H54 (cell line): ENCODE data around the gene ADGRV1.

Source experiments
- DNase-seq: peaks from one replicate; pipeline ENCODE4 v3.0.0; 2011; ENCODE audit warnings: low spot score, mixed read lengths; ENCODE audit not compliant: insufficient read length
- FAIRE-seq: peaks from 3 replicates; lab custom pipeline; 2011; peaks lifted over from hg19 to GRCh38; lab: Jason Lieb, UNC
- POLR2A ChIP-seq: IDR thresholded peaks from 2 replicates; pipeline ENCODE4 v1.6.1; 2011; ENCODE audit warnings: low read depth, mild to moderate bottlenecking, low read length

ADGRV1 gene, protein sequence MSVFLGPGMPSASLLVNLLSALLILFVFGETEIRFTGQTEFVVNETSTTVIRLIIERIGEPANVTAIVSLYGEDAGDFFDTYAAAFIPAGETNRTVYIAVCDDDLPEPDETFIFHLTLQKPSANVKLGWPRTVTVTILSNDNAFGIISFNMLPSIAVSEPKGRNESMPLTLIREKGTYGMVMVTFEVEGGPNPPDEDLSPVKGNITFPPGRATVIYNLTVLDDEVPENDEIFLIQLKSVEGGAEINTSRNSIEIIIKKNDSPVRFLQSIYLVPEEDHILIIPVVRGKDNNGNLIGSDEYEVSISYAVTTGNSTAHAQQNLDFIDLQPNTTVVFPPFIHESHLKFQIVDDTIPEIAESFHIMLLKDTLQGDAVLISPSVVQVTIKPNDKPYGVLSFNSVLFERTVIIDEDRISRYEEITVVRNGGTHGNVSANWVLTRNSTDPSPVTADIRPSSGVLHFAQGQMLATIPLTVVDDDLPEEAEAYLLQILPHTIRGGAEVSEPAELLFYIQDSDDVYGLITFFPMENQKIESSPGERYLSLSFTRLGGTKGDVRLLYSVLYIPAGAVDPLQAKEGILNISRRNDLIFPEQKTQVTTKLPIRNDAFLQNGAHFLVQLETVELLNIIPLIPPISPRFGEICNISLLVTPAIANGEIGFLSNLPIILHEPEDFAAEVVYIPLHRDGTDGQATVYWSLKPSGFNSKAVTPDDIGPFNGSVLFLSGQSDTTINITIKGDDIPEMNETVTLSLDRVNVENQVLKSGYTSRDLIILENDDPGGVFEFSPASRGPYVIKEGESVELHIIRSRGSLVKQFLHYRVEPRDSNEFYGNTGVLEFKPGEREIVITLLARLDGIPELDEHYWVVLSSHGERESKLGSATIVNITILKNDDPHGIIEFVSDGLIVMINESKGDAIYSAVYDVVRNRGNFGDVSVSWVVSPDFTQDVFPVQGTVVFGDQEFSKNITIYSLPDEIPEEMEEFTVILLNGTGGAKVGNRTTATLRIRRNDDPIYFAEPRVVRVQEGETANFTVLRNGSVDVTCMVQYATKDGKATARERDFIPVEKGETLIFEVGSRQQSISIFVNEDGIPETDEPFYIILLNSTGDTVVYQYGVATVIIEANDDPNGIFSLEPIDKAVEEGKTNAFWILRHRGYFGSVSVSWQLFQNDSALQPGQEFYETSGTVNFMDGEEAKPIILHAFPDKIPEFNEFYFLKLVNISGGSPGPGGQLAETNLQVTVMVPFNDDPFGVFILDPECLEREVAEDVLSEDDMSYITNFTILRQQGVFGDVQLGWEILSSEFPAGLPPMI (N-terminal part only)

DNA sequence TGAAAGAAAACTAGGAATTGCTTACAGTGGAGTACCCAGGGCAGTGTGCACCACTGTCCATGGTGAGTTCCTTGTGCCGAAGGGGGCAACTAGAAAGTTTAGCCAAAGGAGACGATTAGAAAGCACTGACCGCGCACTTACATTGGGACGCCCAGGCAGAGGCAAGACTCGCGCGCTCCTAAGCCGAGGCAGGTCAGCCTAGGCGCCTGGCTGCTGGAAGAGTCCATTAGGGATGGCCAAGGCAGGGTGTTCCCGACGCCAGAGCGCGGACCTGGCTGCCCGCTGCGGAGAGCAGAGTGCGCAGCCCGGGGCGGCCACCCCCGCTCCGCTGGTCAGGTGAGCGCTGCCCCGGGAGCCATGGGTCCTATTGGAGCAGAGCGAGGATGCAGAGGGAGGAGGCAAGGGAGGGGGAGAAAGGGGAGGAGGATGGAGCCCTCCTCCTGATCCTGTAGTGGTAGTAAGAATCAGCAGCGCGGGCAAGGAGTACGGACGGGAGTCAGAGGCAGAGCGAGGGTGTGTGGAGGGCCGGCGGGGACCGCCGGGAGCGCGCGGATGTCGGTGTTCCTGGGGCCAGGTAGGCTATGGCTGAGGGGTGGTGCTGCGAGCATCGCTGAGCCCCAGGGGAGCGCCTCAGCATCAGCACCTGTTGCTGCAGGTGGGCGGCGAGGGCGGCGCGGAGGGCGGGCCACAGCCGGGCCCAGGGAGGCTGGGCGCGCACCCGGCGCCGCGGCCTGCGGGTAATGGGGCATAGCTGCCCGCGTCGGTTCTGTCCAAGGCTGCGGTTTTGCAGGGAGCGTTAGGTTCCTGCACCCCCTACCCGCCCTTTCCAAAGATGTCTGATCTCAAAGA lies at the start of gene ADGRV1:
Gene ADGRV1 (plus strand): TSS at position 454 of the 849 bp plus-strand sequence. CDS start 99 bp downstream, at position 553.
- no peak for TF ChIP-seq POLR2A
- no peak for DNase-seq
- no peak for FAIRE-seq

DNA sequence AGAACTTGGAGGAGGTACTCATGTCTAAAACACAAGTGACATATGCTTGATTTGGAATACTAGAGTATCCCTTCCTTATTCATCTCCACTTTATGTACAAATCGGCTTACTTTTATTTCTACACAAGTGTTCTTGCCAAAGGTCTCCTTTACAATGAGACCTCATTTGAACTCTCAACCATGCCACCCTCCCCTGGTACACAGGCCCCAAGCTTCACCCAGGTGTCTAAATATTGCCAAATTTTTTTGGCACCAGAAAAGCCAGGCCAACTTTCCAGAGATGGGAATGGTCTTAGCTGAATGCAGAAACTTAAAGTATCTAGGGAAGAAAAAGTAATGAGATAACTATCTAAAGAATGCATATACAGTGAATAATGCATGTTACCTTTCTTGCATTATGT lies 48.2 kb upstream of the ADGRV1 start:
- DNase-seq: no peak
- FAIRE-seq: no peak
- no peak for TF ChIP-seq POLR2A

DNA sequence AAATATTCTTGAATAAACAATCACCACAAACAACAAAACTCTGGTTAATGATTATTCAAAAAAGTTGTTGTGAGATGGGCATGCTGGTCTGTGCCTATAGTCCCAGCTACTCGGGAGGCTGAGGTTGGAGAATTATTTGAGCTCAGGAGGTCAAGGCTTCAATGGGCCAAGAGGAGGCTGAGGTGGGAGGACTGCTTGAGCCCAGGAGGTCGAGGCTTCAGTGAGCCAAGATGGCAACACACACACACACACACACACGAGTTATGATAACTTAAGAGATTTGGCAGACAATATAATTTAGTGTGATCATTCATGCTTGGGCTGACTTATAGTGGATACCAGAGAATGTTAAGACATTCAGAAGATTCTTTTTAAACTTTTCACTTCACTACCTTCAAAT lies 44.1 kb upstream of the ADGRV1 start:
- FAIRE-seq: no peak
- no peak for TF ChIP-seq POLR2A
- no peak for DNase-seq

DNA sequence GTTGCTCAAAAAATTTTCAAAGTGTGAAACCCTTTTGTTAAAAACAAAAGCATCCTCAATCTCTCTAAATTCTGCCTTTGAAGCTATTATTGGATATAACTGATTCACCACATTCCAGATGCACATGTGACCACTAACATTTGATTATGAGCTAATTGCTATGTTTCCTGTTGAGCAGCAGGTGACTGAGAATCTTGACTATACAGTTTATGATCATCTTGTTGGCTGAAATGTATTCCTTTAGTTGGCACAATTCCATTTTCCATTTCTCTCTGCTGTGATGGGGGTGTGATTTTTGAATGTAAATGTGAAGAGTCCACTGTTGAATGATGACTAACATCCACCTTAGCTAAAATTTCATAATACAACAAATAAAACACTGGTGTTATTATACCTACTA lies 39.9 kb upstream of the ADGRV1 start:
- FAIRE-seq (peak; percentile 6), DNase-seq (no peak)
- no peak for TF ChIP-seq POLR2A

DNA sequence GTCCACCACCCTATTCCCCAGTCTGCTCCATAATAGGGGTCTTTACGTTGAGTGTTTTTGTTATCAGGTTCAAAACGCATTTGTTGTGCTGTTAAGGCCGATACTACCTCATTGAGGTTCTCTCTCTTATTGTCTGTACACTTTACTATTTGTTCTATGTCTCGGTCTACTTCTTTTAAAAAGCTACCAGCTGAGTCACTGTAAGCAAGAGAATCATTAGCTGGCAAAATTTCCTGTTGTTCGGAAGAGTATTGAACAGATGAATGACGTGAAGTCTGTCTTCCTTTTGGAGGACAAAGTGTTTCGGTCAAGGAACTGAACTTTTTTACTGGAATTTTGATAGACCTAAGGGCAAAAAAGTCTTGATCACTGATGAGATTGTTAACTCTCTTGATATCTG lies 39.5 kb upstream of the ADGRV1 start:
- FAIRE-seq (no peak), DNase-seq (no peak)
- no peak for TF ChIP-seq POLR2A

DNA sequence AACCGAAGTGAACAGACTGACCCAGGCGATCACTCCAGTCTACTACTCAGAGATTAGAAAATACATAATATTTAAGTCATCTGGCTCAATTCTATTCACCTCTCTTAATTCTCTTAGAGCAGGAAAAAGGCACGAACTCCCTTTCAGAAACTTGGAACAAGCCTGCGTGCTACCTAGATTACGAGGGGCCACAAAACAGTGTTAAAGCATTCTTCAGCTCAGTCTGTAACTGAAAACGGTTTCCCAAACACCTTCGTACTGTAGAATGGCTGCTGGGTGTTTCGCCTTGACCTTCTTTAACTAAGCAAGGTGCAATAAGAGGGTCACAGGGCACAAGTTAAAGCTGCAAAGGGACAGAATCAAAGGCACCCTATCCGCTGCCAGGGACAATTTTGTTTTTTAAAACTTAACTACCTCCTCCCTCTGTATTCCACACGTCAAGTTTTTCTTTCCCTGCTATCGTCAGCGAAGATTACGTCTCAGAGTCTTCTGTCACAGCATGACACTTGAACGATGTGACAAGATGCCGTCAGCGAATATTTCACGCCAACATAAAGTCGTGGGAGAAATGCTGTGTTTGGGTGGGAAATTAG lies 29.9 kb upstream of the ADGRV1 start:
- DNase-seq (no peak), FAIRE-seq (no peak)

DNA sequence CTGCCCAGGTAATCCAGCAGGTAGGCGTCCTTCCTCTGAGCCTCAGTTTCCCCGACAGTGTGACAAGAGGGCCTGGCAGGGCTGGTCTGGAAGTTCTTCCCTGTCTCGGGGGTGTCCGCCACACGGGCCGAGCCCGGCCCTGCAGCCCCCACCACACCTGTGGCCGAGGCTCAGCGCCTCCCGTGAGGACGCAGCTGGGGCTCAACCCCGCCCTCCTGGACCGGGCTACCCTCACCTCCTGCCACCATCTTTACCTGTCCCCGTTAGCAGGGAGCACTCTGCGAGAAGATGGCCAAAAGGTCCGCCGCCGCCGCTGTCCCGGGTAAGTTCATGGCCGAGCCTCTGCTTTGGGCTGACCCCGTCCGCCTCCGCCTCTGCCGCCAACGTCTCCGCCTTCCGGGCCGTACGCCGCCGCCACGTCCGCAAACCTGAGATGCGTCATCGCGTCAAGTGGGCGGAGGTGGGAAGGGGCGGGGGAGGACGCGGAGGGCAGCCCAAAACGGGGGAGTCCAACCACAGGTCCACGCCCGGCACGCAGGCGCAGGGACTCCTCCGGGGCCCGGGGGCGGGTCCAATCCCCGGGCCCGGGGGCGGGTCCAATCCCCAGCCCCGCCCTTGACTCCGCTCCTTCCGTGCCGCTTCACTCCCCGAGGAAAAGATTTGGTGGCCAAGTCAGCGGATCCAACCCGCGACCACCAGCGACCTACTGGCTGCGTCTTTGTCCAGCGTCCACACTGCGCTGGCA lies 29.2 kb upstream of the ADGRV1 start, which contains the start of gene LYSMD3:
Gene LYSMD3 (minus strand): TSS at position 391 of the 745 bp plus-strand sequence. CDS start 4,295 bp downstream, outside the sequence.
- TF ChIP-seq POLR2A: peak; percentile 93
- peak; percentile 79 for DNase-seq
- peak; percentile 57 for FAIRE-seq

More for the DNA sequence above, 29.9 kb upstream of the ADGRV1 start:
- no peak for TF ChIP-seq POLR2A

DNA sequence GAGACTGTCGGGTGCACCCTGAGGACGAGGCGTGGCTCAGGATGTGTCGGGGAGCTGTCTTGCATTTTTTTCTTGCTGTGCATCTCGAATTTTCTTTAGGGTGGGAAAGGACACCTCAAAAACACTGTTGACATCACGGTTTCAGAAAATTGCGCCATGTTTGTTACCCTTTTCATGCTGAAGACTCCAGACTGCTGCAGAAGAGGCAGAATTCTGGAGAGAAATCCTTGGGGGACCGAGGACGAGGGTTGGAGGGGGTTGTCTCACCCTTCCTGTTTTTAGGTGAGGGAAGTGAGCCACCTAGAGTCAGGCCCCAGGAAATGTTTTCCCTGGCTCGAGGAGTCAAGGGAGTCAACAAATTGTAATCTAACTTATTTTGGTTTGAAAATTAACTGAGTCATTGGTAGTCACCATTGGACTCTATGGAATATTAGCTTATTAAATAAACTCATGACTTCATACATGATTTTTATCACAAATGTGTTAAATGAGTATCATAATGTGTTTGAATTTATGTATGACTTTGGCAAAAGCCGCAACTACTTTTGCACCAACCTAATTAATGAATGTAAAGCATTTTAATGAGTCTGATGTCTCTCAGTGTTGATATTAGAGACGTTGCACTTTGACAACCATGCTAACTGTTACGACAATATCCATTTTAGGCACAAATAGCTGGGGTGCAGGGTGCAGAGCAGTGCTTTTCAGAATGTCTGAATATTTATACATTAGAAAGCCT lies 28.5 kb upstream of the ADGRV1 start:
- no peak for TF ChIP-seq POLR2A
- FAIRE-seq: peak; percentile 85
- peak; percentile 30 for DNase-seq

DNA sequence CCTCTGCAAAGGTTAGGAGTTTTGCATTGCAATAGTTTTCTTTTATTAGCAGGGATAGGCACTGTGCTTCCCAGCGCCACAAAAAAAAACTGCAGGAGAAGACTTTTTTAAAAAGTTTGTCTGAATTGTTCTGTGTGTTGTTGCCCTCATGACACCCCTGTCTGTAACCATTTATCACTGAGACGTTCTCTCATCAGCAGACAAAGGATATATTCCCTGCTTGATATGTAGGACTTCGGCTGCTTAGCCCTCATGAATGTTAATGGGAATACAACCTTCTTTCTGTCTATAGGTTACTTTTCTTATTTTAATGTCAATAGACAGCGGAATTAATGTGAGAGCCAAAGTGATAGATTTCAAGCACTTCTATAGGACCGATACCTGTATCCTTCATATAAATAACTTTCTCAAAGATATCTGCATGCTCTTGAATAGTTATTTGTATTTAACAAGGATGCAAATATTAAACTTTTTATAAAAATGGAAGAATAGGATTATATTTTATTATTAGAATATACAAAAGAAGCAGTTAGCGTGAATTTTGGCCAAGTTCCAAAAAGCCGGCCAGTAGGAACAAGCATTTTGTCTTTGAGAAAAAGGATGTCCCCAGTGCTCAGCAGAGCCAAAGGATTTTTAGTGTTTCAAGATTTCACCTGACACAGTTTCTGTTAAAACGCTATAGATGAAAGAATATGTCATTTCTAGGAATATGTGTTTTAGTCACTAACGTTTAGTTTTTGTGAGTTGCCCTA lies 27.7 kb upstream of the ADGRV1 start:
- FAIRE-seq (no peak), DNase-seq (no peak)
- TF ChIP-seq POLR2A: no peak

DNA sequence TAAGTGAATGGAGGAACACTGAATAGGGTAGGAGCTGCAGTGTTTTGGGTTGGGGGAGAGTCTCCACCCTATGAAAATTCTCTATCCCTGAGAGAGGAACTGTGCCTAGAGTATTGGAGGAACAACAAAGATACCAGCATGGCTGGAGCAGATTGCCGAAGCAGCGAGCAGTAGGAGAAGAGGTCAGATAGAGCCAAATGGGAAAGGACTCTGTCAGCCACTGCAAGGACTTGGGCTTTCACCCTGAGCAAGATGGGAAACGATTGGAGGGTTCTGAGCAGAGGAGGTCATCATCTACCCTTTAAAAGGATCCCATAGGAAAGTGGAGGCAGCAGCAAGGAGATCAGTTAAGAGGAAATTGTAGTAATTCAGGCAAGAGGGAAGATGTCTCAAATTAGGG lies 24.8 kb upstream of the ADGRV1 start:
- FAIRE-seq (no peak), DNase-seq (no peak)
- no peak for TF ChIP-seq POLR2A
